ENCODE results near the gene TNIP2. TPM values are rescaled to one million over a fixed set of nuclear protein-coding genes. Genes with fewer than 3 reads are reported as not detected.

The TNIP2 gene
- total and polyA plus RNA-seq, 2 donors (not counting 1 experiment from before 2014, with no cell fraction given), result 47.6 to 71.9 TPM

GRCh38 chr4:2768921-2769336 is 12.8 kb upstream of the TNIP2 start:
- no peaks in the 10 kb centered on the region for H3K27me3 ChIP-seq (replicated peaks in 1 of 4; ENCODE audit: control extremely low read depth in 1 of 4, control insufficient read depth in 3 of 4, insufficient read depth in 4 of 4, low read length in 3 of 4)
- no peaks in the 10 kb centered on the region for H4K20me1 ChIP-seq (ENCODE audit: control insufficient read depth, insufficient read depth, low read length, poor library complexity, severe bottlenecking)
- H3K4me2 ChIP-seq (replicated peaks; ENCODE audit: low read depth, low read length, poor library complexity, severe bottlenecking), result no peak overlapping the region
- peaks cover 0 to 8% (median 7%) of the 10 kb centered on the region in 3 donors for H3K9me3 ChIP-seq (ENCODE audit: control extremely low read depth in 1 of 3, control insufficient read depth in 2 of 3, insufficient read depth in 1 of 3, low read length in 2 of 3)
- H3K27me3 Mint-ChIP-seq, result no peaks in the 10 kb centered on the region
- no peaks in the 10 kb centered on the region for H3K36me3 ChIP-seq (replicated peaks in 1 of 2; ENCODE audit: control extremely low read depth in 1 of 2, control insufficient read depth in 1 of 2, extremely low read depth in 1 of 2, insufficient read depth in 2 of 2, low read length in 1 of 2)
- no peak for DNase-seq
- POLR2A ChIA-PET, result interaction anchor here (0.5 kb wide), 1 partner anchor 84 kb away, joined by 3 read pairs; no protein-coding TSS in a partner anchor
- no peak overlapping the region for H3K4me3 ChIP-seq (ENCODE audit: control extremely low read depth in 1 of 5, extremely low read depth in 1 of 5, insufficient read depth in 1 of 5, low read depth in 2 of 5, low read length in 4 of 5)
- no peak overlapping the region for H2AFZ ChIP-seq (ENCODE audit: insufficient read depth, low read depth, low read length, poor library complexity, severe bottlenecking)
- TF ChIP-seq CTCF (IDR thresholded peaks at IDR 0.05) (no peak), EZH2 (IDR thresholded peaks at IDR 0.05; ENCODE audit: borderline replicate concordance, insufficient read depth, low read depth, low read length, poor library complexity, severe bottlenecking) (no peak)
- H3K27ac Mint-ChIP-seq, result no peak overlapping the region
- H3K27ac ChIP-seq (ENCODE audit: low read length in 2 of 2), result no peak overlapping the region
- H3K9me3 Mint-ChIP-seq (ENCODE audit: insufficient read depth), result no peaks in the 10 kb centered on the region
- H3K4me1 ChIP-seq (ENCODE audit: control insufficient read depth in 2 of 2, insufficient read depth in 2 of 2, low read length in 2 of 2), result peaks cover 4 to 9% of the 10 kb centered on the region in 2 donors
- 93% methylated on average over 5 of the region's 15 CpGs for WGBS (ENCODE audit: insufficient coverage)
- H3K79me2 ChIP-seq (ENCODE audit: control insufficient read depth, insufficient read depth, low read length), result no peaks in the 10 kb centered on the region
- no peak overlapping the region for H3K9ac ChIP-seq (ENCODE audit: low read length)
- intact Hi-C loops (cut with micrococcal nuclease), result no loop called here
- CTCF ChIA-PET, result interaction anchor here (0.7 to 1.1 kb wide), 2 partner anchors 71 to 84 kb away, joined by 3 read pairs; no protein-coding TSS in a partner anchor
- no peak overlapping the region for H3K4me3 Mint-ChIP-seq
- peaks cover 20% of the 10 kb centered on the region for H3K4me1 Mint-ChIP-seq
- ATAC-seq (ENCODE audit: low read depth), result no peak

DNA sequence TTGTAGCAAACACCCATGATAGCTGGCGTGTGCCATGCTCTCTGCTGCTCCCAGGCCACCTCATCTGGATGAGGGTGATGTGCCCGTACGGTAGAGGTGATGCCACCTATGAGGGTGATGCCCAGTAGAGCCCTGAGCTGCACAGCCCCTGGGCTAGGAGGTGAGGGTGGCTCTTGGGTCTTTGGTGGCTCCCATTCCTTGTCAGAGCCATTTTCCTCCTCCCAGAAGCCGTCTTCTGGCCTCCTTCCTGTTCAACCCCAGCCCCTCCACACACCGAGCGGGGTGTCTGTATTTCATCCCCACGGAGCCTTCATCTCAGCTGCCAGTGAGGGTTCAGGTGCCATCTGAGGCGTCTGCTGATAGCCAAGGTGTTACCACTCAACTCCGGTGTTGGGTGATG is 12.0 kb upstream of the TNIP2 start:
- Histone ChIP-seq H3K9me3 (ENCODE audit: control extremely low read depth in 1 of 3, control insufficient read depth in 2 of 3, insufficient read depth in 1 of 3, low read length in 2 of 3) (peaks cover 0 to 8% (median 7%) of the 10 kb centered on the region in 3 donors), H3K9ac (ENCODE audit: low read length) (no peak overlapping the region), H3K4me3 (ENCODE audit: control extremely low read depth in 1 of 5, extremely low read depth in 1 of 5, insufficient read depth in 1 of 5, low read depth in 2 of 5, low read length in 4 of 5) (no peak overlapping the region), H3K4me1 (ENCODE audit: control insufficient read depth in 2 of 2, insufficient read depth in 2 of 2, low read length in 2 of 2) (peaks cover 9% of the 10 kb centered on the region in 2 donors), H3K36me3 (replicated peaks in 1 of 2; ENCODE audit: control extremely low read depth in 1 of 2, control insufficient read depth in 1 of 2, extremely low read depth in 1 of 2, insufficient read depth in 2 of 2, low read length in 1 of 2) (no peaks in the 10 kb centered on the region), H3K27ac (ENCODE audit: low read length in 2 of 2) (no peak overlapping the region), H3K27me3 (replicated peaks in 1 of 4; ENCODE audit: control extremely low read depth in 1 of 4, control insufficient read depth in 3 of 4, insufficient read depth in 4 of 4, low read length in 3 of 4) (no peaks in the 10 kb centered on the region), H2AFZ (ENCODE audit: insufficient read depth, low read depth, low read length, poor library complexity, severe bottlenecking) (no peak overlapping the region), H3K4me2 (replicated peaks; ENCODE audit: low read depth, low read length, poor library complexity, severe bottlenecking) (no peak overlapping the region), H3K79me2 (ENCODE audit: control insufficient read depth, insufficient read depth, low read length) (no peaks in the 10 kb centered on the region), H4K20me1 (ENCODE audit: control insufficient read depth, insufficient read depth, low read length, poor library complexity, severe bottlenecking) (no peaks in the 10 kb centered on the region)
- no peak for DNase-seq
- TF ChIP-seq CTCF (IDR thresholded peaks at IDR 0.05), result no peak
- TF ChIP-seq EZH2 (IDR thresholded peaks at IDR 0.05; ENCODE audit: borderline replicate concordance, insufficient read depth, low read depth, low read length, poor library complexity, severe bottlenecking), result no peak
- Mint-ChIP-seq H3K4me3 (no peak overlapping the region), H3K9me3 (ENCODE audit: insufficient read depth) (no peaks in the 10 kb centered on the region), H3K4me1 (peaks cover 23% of the 10 kb centered on the region), H3K27ac (no peak overlapping the region), H3K27me3 (no peaks in the 10 kb centered on the region)
- ChIA-PET POLR2A (interaction anchor here (0.6 kb wide), 1 partner anchor 25 kb away, joined by 8 read pairs; the partner anchor contains the start of gene SH3BP2), CTCF (interaction anchor here (1.1 to 1.3 kb wide), 2 partner anchors 82 to 85 kb away, joined by 3 read pairs; no protein-coding TSS in a partner anchor)
- 97% methylated on average over 9 of the region's 9 CpGs for WGBS (ENCODE audit: insufficient coverage)
- intact Hi-C loops (cut with micrococcal nuclease), result no loop called here
- no peak for ATAC-seq (ENCODE audit: low read depth)
